Measurements from ENCODE around the gene IL17RC. TPM values are rescaled to one million over a fixed set of nuclear protein-coding genes. Genes with fewer than 3 reads are reported as not detected.

Gene IL17RC
- total and polyA plus RNA-seq, 2 of the 8 experiments (the other 6 are each of a cell fraction or from before 2014, with no cell fraction given), result 11.8 to 13.0 TPM

DNA sequence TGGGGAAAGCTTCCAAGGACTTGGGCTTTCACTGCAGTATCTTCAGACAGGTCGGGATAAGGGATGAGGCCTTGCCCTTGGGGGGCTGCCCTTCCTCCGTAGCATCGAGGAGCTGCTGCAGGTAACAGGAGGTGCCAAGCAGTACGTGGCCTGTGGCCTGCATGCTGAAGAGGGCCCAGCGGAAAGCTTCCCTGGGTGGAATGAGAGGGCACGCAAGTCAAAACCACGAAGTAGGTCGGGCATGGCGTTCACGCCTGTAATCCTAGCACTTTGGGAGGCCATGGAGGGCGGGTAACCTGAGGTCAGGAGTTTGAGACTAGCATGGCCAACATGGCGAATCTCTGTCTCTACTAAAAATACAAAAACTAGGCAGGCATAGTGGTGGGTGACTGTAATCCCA, 49.8 kb upstream of the IL17RC start (continued):
- TF ChIP-seq, protein P1, sequence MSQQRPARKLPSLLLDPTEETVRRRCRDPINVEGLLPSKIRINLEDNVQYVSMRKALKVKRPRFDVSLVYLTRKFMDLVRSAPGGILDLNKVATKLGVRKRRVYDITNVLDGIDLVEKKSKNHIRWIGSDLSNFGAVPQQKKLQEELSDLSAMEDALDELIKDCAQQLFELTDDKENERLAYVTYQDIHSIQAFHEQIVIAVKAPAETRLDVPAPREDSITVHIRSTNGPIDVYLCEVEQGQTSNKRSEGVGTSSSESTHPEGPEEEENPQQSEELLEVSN (IDR thresholded peaks at IDR 0.05), result no peak
